Muscle layer of duodenum (tissue), 2 donors: ENCODE results near the gene RPS6KA5.
"Not testable (repeated sequence)": the region's sequence is repeated elsewhere in the genome, so short reads cannot be mapped to it uniquely, and the experiment has no call there.

Experiments
- H3K27ac ChIP-seq: one replicate; pipeline ENCODE4 v1.7.0; 2013; ENCODE audit warnings: mild to moderate bottlenecking, low read length
- H3K27me3 ChIP-seq: one replicate; pipeline ENCODE4 v1.7.0; 2013; ENCODE audit warnings: low read depth, mild to moderate bottlenecking, control low read depth, low read length
- H3K36me3 ChIP-seq, 2 donors: one replicate each; pipeline ENCODE4 v1.7.0; 2013; ENCODE audit warnings: low read length in 2 of 2, control low read depth in 1 of 2, mild to moderate bottlenecking in 1 of 2; ENCODE audit not compliant: insufficient read depth in 2 of 2, control insufficient read depth in 1 of 2
- H3K4me1 ChIP-seq, 2 donors: one replicate each; pipeline ENCODE4 v1.7.0; 2013; ENCODE audit warnings: low read length in 2 of 2, mild to moderate bottlenecking in 2 of 2, control low read depth in 1 of 2, moderate library complexity in 1 of 2; ENCODE audit not compliant: insufficient read depth in 2 of 2, control insufficient read depth in 1 of 2
- H3K4me3 ChIP-seq, 2 donors: one replicate each; pipeline ENCODE4 v1.7.0; 2013; ENCODE audit warnings: low read length in 2 of 2, low read depth in 1 of 2, mild to moderate bottlenecking in 1 of 2
- H3K9me3 ChIP-seq, 2 donors: one replicate each; pipeline ENCODE4 v1.7.0; 2013; ENCODE audit warnings: low read length in 2 of 2, control low read depth in 1 of 2, mild to moderate bottlenecking in 1 of 2; ENCODE audit not compliant: control insufficient read depth in 1 of 2
- donor health status: healthy.

The RPS6KA5 gene

DNA sequence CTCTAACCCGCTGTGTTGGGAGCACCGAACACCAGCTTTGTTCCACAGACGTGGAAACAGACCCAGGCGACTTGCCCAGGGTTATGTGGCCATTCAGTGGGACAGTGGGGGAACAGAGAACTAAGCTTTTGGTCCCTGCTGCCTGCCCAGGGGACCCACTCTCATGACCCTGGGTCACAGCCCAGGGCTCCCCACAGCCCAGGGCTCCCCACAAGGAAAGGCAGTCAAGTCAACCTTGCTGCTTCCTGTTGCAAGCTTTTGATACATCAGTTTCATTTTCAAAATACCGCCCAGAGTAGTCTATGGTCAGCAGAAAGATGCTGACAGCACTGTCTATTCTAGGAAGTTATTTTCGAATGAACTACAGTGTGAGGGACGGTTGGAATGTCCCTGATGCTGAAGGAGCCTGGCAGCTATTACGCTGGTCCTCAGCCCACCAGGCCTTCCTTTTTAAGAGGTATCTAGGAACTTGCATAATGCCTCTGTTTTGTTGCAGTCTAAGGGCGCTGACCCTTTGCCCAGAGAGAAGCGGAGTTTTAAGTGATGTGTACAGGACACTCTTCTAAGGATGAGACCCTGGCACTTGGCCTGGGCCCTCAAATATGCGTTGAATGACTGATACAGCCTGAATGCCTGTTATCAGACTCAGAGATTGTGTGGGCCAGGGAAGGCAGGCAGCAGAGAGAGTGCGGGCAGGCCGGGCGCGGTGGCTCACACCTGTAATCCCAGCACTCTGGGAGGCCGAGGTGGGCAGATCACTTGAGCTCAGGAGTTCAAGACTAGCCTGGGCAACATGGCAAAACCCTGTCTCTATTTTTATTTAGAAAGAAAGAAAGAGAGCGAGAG is 231.6 kb downstream of the RPS6KA5 start:
- Histone ChIP-seq H3K4me3 (peak overlapping the region; percentile 48 to 65), H3K9me3 (peaks cover 0 to 3% of the 10 kb centered on the region in 2 donors), H3K4me1 (peaks cover 5 to 7% of the 10 kb centered on the region in 2 donors), H3K27me3 (no peaks in the 10 kb centered on the region), H3K36me3 (no peaks in the 10 kb centered on the region), H3K27ac (peak overlapping the region; percentile 95)

DNA sequence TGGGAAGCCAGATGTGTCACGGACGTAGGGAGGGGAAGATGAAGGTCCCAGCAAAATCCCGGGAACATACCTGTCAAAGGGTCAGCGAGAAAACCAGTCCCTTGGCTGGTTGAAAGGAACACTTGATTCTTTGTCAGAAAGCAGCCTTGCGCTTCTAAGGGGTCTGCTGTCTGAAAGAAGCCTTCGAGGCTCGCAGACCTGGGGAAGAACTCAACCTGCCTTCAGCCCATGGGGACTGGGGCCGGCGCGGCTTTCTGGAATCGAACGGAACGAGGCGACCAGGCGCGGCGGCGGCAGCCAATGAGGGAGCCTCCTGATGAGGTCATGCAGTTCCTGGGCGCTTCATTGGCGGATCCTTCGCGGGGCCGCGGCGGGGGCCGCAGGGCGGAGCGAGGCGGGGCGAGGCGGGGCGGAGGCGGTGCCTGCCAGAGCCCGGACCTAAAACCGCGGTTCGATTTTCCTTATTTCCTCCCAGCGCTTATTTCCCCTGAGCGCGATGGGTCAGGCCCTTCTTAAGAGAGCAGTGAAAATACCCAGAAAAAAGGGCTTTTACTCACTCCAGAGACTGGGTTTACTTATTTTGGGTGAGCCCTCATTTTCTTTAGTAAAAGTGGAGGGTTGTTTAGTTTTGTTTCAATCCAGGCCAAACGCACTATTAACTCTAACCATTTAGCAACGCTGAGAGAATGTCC is 232.4 kb downstream of the RPS6KA5 start:
- H3K4me3 ChIP-seq: peak overlapping the region; percentile 48 to 70
- no peaks in the 10 kb centered on the region for H3K27me3 ChIP-seq
- peak overlapping the region; percentile 95 for H3K27ac ChIP-seq
- peaks cover 5 to 7% of the 10 kb centered on the region in 2 donors for H3K4me1 ChIP-seq
- H3K36me3 ChIP-seq: no peaks in the 10 kb centered on the region
- peaks cover 0 to 3% of the 10 kb centered on the region in 2 donors for H3K9me3 ChIP-seq

DNA sequence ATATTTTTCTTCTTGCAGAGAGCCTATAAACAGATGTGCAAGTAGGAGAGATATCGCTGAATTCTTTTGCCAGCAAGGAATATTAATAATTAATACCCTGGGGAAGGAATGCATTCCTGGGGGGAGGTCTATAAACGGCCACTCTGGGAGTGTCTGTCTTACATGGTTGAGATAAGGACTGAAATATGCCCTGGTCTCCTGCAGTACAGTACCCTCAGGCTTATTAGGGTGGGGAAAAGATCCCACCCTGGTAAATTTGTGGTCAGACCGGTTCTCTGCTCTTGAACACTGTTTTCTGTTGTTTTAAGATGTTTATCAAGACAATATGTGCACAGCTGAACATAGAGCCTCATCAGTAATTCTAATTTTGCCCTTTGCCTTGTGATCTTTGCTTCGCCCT is 236.9 kb downstream of the RPS6KA5 start:
- H3K36me3 ChIP-seq: not testable (repeated sequence)

DNA sequence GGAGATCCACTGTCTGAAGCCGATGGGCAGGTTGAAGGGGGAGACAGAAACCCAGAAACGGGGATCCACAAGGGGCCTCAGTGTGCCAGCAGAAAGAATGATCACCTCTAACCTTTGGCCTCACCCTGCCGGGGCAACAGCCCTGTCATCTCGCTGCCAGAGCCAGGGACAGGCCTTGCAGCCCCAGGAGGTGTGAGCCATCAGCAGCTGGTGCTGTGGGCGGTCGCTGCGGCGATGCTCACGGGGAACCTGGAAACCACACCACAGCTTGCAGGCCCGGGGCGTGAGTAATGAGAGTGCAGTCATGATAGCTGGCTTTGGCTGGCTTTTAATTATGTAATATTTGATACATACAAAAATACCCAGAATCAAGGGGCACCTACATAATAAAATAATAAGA is 239.5 kb downstream of the RPS6KA5 start:
- Histone ChIP-seq H3K27me3 (no peaks in the 10 kb centered on the region), H3K4me1 (no peaks in the 10 kb centered on the region), H3K4me3 (no peak overlapping the region), H3K36me3 (no peaks in the 10 kb centered on the region), H3K9me3 (peaks cover 0 to 3% of the 10 kb centered on the region in 2 donors), H3K27ac (no peak overlapping the region)

More for the DNA sequence above, 236.9 kb downstream of the RPS6KA5 start:
- H3K27me3 ChIP-seq, H3K9me3 ChIP-seq, H3K27ac ChIP-seq, H3K4me3 ChIP-seq, H3K4me1 ChIP-seq: not testable (repeated sequence)

DNA sequence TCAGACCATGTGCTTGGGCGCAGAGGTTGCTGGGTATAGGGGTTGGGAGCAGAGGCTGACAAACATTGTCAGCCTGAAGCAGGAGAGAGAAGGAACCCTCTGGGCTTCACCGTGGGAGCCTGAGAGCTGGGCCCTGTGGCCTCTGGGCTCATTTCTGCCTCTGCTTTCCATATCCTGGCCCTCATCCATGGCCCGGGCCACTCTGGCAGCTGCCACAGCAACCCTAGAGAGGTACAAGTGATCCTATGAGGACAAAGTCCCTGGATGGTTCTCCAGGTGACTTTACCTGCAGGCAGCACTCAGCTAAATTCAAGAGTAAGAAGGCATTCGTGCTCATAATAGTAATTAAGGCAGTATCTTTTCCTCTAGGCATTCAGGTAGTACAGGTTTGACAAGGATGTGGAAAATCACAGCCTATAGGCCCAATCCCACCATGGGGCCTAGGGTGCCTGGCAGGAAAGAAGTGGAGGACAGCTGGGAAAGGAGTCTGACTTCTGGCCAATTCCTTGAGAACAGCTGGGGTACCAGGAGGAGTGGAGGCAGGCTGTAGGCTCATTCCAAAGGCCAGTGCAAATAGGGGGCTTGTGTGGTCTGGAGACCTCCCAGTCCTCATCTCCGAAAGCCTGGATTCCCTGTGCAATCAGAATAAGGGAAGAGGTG is 240.6 kb downstream of the RPS6KA5 start:
- Histone ChIP-seq H3K9me3 (peaks cover 0 to 3% of the 10 kb centered on the region in 2 donors), H3K27ac (no peak overlapping the region), H3K27me3 (no peaks in the 10 kb centered on the region), H3K4me3 (no peak overlapping the region), H3K4me1 (peaks cover 0 to 9% of the 10 kb centered on the region in 2 donors), H3K36me3 (no peaks in the 10 kb centered on the region)

DNA sequence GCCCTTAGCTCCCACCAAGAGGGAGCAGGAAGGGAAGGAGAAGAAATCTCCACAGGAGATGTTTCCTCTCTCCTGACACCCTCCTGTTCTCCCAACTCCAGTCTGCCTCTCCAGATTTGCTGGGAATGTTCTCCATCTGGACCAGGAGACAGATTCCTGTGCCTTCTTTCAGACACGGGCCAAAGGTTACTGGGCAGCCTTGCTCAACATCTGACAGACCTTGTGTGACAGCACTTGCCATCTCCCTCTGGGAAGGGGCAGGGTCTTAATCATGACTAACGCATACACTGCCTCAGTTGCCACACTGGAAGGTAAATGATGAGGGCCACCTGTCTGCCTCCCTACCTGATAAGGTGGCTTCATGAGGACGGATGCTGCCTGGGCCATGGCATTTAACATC is 241.7 kb downstream of the RPS6KA5 start:
- H3K27ac ChIP-seq: no peak overlapping the region
- no peaks in the 10 kb centered on the region for H3K36me3 ChIP-seq

DNA sequence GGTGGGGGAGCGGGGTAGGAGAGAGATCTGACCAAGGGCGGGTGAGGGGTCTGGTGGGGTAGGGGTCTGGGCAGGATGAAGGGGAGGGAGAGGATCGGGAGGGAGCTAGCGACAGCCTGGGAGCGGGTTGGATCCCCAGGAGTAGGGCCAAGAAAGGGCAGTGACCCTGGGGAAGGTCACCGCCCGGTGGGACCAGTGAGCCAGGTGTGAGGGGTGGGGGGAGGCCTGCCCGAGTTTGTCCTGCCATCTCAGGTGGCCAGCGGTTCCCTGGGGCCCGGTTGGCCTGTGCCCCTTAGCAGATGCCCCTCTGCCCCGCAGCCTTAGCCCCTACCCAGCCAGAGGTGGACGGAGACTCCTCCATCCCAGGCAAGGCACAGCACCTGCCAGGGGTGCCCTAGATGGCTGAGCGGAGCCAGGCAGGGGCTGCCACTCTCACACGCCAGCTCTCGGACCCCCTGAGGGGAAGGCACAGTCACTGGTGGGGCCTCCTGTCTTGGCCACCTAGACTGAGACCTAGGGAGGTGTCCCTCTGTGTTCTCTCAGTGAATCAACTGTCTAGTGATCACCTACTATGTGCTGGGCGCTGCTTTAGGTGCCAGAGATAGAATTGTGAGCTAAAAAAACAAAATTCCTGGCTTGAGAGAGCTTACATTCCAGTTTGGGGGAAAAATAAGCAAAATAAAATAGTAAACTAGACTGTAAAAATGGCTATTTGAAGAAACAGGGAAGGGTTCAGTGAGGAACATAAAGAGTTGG is 243.6 kb downstream of the RPS6KA5 start:
- no peaks in the 10 kb centered on the region for H3K9me3 ChIP-seq
- H3K4me1 ChIP-seq: peaks cover 0 to 18% of the 10 kb centered on the region in 2 donors
- no peaks in the 10 kb centered on the region for H3K36me3 ChIP-seq
- no peaks in the 10 kb centered on the region for H3K27me3 ChIP-seq
- no peak overlapping the region for H3K27ac ChIP-seq
- no peak overlapping the region for H3K4me3 ChIP-seq

More for the DNA sequence above, 241.7 kb downstream of the RPS6KA5 start:
- Histone ChIP-seq H3K4me1 (peaks cover 0 to 18% of the 10 kb centered on the region in 2 donors), H3K9me3 (no peaks in the 10 kb centered on the region), H3K27me3 (no peaks in the 10 kb centered on the region), H3K4me3 (no peak overlapping the region)

DNA sequence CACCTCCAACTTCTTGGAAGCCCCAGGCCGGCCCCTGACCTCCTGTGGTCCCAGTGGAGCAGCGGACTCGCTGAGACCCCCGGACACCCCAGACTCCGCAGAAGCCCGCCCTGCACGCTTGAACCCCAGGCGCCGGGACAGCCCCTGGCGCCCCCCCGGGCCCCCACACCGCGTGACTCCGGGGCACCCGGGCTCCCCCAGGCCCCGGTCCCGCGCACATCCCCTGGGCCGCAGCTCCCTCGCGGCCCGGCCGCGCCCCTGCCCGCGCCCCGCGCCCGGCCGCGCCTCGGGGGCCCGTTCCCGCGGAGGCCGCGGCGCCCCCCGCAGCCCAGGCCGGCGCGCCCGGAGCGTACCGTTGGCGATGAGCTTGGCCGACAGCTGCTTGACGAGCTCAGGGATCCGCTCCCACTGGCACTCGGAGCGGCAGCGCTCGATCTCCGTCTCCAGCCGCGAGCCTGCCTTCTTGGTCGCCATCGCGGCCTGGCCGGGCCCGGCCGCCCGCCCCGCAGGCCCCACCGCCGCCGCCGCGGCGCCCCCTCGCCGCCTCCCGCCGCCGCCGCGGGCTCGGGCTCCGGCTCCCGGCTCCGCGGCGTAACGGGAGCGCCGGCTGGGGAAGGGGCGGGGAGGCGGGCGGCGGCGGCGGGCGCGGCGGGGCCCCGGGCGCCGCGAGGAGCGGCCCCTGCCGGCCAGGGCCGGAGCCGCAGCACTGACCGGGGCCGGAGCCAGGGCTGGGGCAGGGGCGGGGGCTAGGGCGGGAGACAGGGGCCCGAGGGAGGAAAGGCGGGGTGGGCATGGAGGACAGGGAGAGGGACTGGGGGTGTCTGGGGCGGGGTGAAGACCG is 244.4 kb downstream of the RPS6KA5 start, which contains the start of gene TTC7B:
TTC7B (minus strand) TSS at position 609 of the 841 bp plus-strand sequence; CDS start at position 474, 135 bp downstream.
- H3K36me3 ChIP-seq: no peaks in the 10 kb centered on the region
- H3K27ac ChIP-seq: no peak within 1 kb of the TSS
- H3K4me1 ChIP-seq: peaks cover 0 to 18% of the 10 kb centered on the region in 2 donors
- H3K4me3 ChIP-seq: peak within 1 kb of the TSS; percentile 78 to 79
- no peaks in the 10 kb centered on the region for H3K9me3 ChIP-seq
- H3K27me3 ChIP-seq: no peaks in the 10 kb centered on the region

DNA sequence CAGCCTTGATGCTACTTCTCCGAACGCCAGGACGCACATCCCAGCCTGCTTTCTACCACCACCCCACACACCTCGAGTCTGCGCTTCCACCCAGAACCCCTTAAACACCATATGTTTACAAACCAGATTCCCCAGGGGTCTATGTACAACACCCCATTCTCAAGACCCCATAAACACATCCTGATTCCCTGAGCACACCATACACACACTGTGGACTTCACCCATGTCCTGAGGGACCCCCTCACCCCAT is 244.9 kb downstream of the RPS6KA5 start:
- Histone ChIP-seq H3K9me3 (no peaks in the 10 kb centered on the region), H3K27me3 (no peaks in the 10 kb centered on the region), H3K27ac (no peak overlapping the region), H3K4me1 (peaks cover 0 to 18% of the 10 kb centered on the region in 2 donors), H3K4me3 (peak overlapping the region; percentile 78 to 79), H3K36me3 (no peaks in the 10 kb centered on the region)

DNA sequence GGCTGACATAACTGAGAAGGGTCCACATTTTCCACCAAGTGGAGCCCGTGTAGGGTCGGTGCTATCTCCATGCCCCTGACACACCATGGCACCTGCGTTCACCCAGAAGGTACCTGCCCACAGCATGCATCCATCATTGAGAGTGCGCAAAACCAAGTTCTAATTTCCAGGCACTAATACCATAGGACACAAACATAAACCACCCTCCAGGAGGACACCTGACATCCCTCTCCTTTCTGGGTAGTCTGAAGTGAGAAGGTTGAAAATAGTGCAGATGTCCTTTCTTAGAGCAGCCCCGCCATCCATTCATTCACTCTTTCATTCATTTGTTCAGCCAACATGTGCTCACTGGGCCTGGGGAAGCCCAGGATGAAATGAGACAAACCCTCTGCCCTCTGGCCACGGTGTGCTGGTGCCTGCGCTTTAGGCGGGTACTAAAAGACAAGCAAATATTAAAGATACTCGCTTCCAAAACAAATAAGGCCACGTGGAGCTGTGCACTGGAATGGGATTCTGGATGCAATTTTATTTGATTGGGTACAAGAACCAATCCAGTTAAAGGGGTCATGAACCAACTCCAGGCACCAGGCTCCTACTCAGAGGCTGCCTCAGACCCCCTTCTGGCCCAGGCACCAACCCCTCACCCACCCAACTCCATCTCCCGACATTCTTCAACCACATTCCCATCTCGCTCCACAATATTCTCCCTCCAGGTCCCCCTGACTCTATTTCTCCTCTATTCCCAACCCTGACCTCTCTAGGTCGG is 245.5 kb downstream of the RPS6KA5 start:
- Histone ChIP-seq H3K9me3 (no peaks in the 10 kb centered on the region), H3K4me1 (peaks cover 0 to 18% of the 10 kb centered on the region in 2 donors), H3K36me3 (no peaks in the 10 kb centered on the region), H3K27ac (no peak overlapping the region), H3K4me3 (peak overlapping the region; percentile 78 to 79), H3K27me3 (no peaks in the 10 kb centered on the region)
